ENCODE measurements around the gene CEP170B. TPM values are rescaled to one million over a fixed set of nuclear protein-coding genes. Genes with fewer than 3 reads are reported as not detected.

The CEP170B gene
- total and polyA plus RNA-seq, 2 donors (not counting 1 experiment from before 2014, with no cell fraction given): 0.16 to 0.59 TPM

DNA sequence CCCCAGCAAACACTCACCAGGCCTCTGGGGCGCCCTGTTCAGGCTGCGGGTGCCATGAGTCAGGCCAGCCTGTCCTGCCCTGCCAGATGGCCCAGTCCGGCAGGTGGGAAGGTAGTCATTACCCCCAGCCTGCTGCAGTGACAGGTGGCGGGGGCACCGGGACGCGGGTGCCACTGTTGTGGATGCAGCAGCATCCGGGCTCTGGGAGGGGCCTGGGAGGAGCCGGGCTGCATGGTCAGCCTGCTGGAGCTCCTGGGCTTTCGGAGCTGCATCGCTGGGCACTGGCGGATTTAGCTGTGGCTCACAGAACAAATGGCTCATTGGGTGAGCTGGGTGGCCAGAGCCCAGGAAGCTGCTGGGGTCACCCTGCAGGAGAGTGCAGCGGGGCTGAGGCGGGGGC is 13.5 kb downstream of the CEP170B start:
- CTCF ChIA-PET: no interaction called here
- H3K27me3 ChIP-seq (replicated peaks in 1 of 4; ENCODE audit: control extremely low read depth in 1 of 4, control insufficient read depth in 3 of 4, insufficient read depth in 4 of 4, low read length in 3 of 4): peaks cover 0 to 17% (median 0%) of the 10 kb centered on the region in 4 experiments
- H3K4me1 ChIP-seq (ENCODE audit: control insufficient read depth in 2 of 2, insufficient read depth in 2 of 2, low read length in 2 of 2): no peaks in the 10 kb centered on the region
- H3K4me1 Mint-ChIP-seq: no peaks in the 10 kb centered on the region
- H3K9me3 ChIP-seq (ENCODE audit: control extremely low read depth in 1 of 3, control insufficient read depth in 2 of 3, insufficient read depth in 1 of 3, low read length in 2 of 3): peaks cover 0 to 17% (median 0%) of the 10 kb centered on the region in 3 donors
- no peak for TF ChIP-seq EZH2 (IDR thresholded peaks at IDR 0.05; ENCODE audit: borderline replicate concordance, insufficient read depth, low read depth, low read length, poor library complexity, severe bottlenecking)
- TF ChIP-seq CTCF (IDR thresholded peaks at IDR 0.05): no peak
- intact Hi-C loops (cut with micrococcal nuclease): no loop called here
- no peaks in the 10 kb centered on the region for H3K36me3 ChIP-seq (replicated peaks in 1 of 2; ENCODE audit: control extremely low read depth in 1 of 2, control insufficient read depth in 1 of 2, extremely low read depth in 1 of 2, insufficient read depth in 2 of 2, low read length in 1 of 2)
- H3K4me3 Mint-ChIP-seq: no peak overlapping the region
- 91% methylated on average over 14 of the region's 14 CpGs for whole genome bisulfite sequencing (ENCODE audit: insufficient coverage)
- H3K79me2 ChIP-seq (ENCODE audit: control insufficient read depth, insufficient read depth, low read length): no peaks in the 10 kb centered on the region
- no peak for DNase-seq
- peaks cover 3% of the 10 kb centered on the region for H3K27me3 Mint-ChIP-seq
- H2AFZ ChIP-seq (ENCODE audit: insufficient read depth, low read depth, low read length, poor library complexity, severe bottlenecking): no peak overlapping the region
- H3K9me3 Mint-ChIP-seq (ENCODE audit: insufficient read depth): no peaks in the 10 kb centered on the region
- POLR2A ChIA-PET: no interaction called here
- no peak overlapping the region for H3K4me2 ChIP-seq (replicated peaks; ENCODE audit: low read depth, low read length, poor library complexity, severe bottlenecking)
- H3K4me3 ChIP-seq (ENCODE audit: control extremely low read depth in 1 of 5, extremely low read depth in 1 of 5, insufficient read depth in 1 of 5, low read depth in 2 of 5, low read length in 4 of 5): no peak overlapping the region
- no peak overlapping the region for H3K27ac ChIP-seq (ENCODE audit: low read length in 2 of 2)
- no peak overlapping the region for H3K9ac ChIP-seq (ENCODE audit: low read length)
- H4K20me1 ChIP-seq (ENCODE audit: control insufficient read depth, insufficient read depth, low read length, poor library complexity, severe bottlenecking): no peaks in the 10 kb centered on the region
- no peak overlapping the region for H3K27ac Mint-ChIP-seq
- ATAC-seq (ENCODE audit: low read depth): no peak

GRCh38 chr14:104879201-104879982 is 14.3 kb downstream of the CEP170B start:
- Histone ChIP-seq H3K79me2 (ENCODE audit: control insufficient read depth, insufficient read depth, low read length) (no peaks in the 10 kb centered on the region), H3K4me1 (ENCODE audit: control insufficient read depth in 2 of 2, insufficient read depth in 2 of 2, low read length in 2 of 2) (no peaks in the 10 kb centered on the region), H2AFZ (ENCODE audit: insufficient read depth, low read depth, low read length, poor library complexity, severe bottlenecking) (no peak overlapping the region), H3K27me3 (replicated peaks in 1 of 4; ENCODE audit: control extremely low read depth in 1 of 4, control insufficient read depth in 3 of 4, insufficient read depth in 4 of 4, low read length in 3 of 4) (peaks cover 0 to 9% (median 0%) of the 10 kb centered on the region in 4 experiments), H3K9me3 (ENCODE audit: control extremely low read depth in 1 of 3, control insufficient read depth in 2 of 3, insufficient read depth in 1 of 3, low read length in 2 of 3) (peaks cover 0 to 17% (median 0%) of the 10 kb centered on the region in 3 donors), H3K4me3 (ENCODE audit: control extremely low read depth in 1 of 5, extremely low read depth in 1 of 5, insufficient read depth in 1 of 5, low read depth in 2 of 5, low read length in 4 of 5) (no peak overlapping the region), H3K36me3 (replicated peaks in 1 of 2; ENCODE audit: control extremely low read depth in 1 of 2, control insufficient read depth in 1 of 2, extremely low read depth in 1 of 2, insufficient read depth in 2 of 2, low read length in 1 of 2) (no peaks in the 10 kb centered on the region), H3K9ac (ENCODE audit: low read length) (no peak overlapping the region), H3K27ac (ENCODE audit: low read length in 2 of 2) (no peak overlapping the region), H4K20me1 (ENCODE audit: control insufficient read depth, insufficient read depth, low read length, poor library complexity, severe bottlenecking) (no peaks in the 10 kb centered on the region), H3K4me2 (replicated peaks; ENCODE audit: low read depth, low read length, poor library complexity, severe bottlenecking) (no peak overlapping the region)
- H3K4me3 Mint-ChIP-seq: no peak overlapping the region
- 76% methylated on average over 29 of the region's 29 CpGs for WGBS (ENCODE audit: insufficient coverage)
- intact Hi-C loops (cut with micrococcal nuclease): no loop called here
- ChIA-PET CTCF (no interaction called here), POLR2A (no interaction called here)
- no peak for ATAC-seq (ENCODE audit: low read depth)
- no peaks in the 10 kb centered on the region for H3K4me1 Mint-ChIP-seq
- H3K27me3 Mint-ChIP-seq: peaks cover 3% of the 10 kb centered on the region
- no peak overlapping the region for H3K27ac Mint-ChIP-seq
- no peak for DNase-seq
- H3K9me3 Mint-ChIP-seq (ENCODE audit: insufficient read depth): no peaks in the 10 kb centered on the region
- TF ChIP-seq EZH2 (IDR thresholded peaks at IDR 0.05; ENCODE audit: borderline replicate concordance, insufficient read depth, low read depth, low read length, poor library complexity, severe bottlenecking): no peak
- no peak for TF ChIP-seq CTCF (IDR thresholded peaks at IDR 0.05)
